Measurements from ENCODE around the gene NELFE. TPM values are rescaled to one million over a fixed set of nuclear protein-coding genes. Genes with fewer than 3 reads are reported as not detected.

The NELFE gene
- total and polyA plus RNA-seq, 2 of the 13 experiments (the other 11 are each of a cell fraction or from before 2014, with no cell fraction given) = 51.3 to 69.8 TPM

GRCh38 chr6:31971993-31972708 lies 13.4 kb upstream of the NELFE start, which contains the start of gene DXO (continued):
- TF ChIP-seq PRDM4 (CRISPR knock-in tag; IDR thresholded peaks at IDR 0.05; ENCODE audit: borderline replicate concordance) (no peak), FOXA3 (CRISPR knock-in tag; IDR thresholded peaks at IDR 0.05) (peak; percentile 60), ARID3A (IDR thresholded peaks at IDR 0.05; ENCODE audit: low read depth, low read length) (no peak), NR2F2 (IDR thresholded peaks at IDR 0.05; ENCODE audit: borderline replicate concordance, low read depth) (no peak), MED8 (CRISPR knock-in tag; IDR thresholded peaks at IDR 0.05; ENCODE audit: insufficient replicate concordance) (no peak), ZNF180 (CRISPR knock-in tag; IDR thresholded peaks at IDR 0.05; ENCODE audit: borderline replicate concordance, low read depth) (0 out of 2 replicates have a peak, but pooled peaks have one; percentile 52), TBX3 (IDR thresholded peaks at IDR 0.05; ENCODE audit: borderline replicate concordance) (peak; percentile 92), KAT7 (CRISPR knock-in tag; IDR thresholded peaks at IDR 0.05; ENCODE audit: borderline replicate concordance) (peak; percentile 87; the same call in 1 of the 2 replicates), MYPOP (CRISPR knock-in tag; IDR thresholded peaks at IDR 0.05) (peak; percentile 91), ZNF263 (CRISPR knock-in tag; IDR thresholded peaks at IDR 0.05) (peak; percentile 38; the same call in 1 of the 2 replicates), ZNF646 (CRISPR knock-in tag; IDR thresholded peaks at IDR 0.05) (no peak), ZNF556 (CRISPR knock-in tag; IDR thresholded peaks at IDR 0.05; ENCODE audit: borderline replicate concordance) (peak; percentile 9; the same call in 1 of the 2 replicates), RNF2 (conservative IDR thresholded peaks at IDR 0.05; ENCODE audit: low read depth) (peak; percentile 61), DMTF1 (CRISPR knock-in tag; IDR thresholded peaks at IDR 0.05) (no peak)
